Adrenal gland (tissue), 5 donors: ENCODE results near the gene WWOX.

Experiments used
- CTCF ChIP-seq, 6 experiments: fragments of 450-650 bp in 4 of 6; fragments of 200-600 bp in 2 of 6; sonication (generic) in 1 of 6; IDR thresholded peaks; 1 replicate in 5 of 6; 2 replicates in 1 of 6; pipeline versions ENCODE4 v1.5.1 to v1.8.0; 2016 to 2021; ENCODE audit warnings: antibody characterized with exemption in 6 of 6, mild to moderate bottlenecking in 2 of 6, moderate library complexity in 1 of 6
- POLR2A ChIP-seq, 2 donors: fragments of 450-650 bp; IDR thresholded peaks; one replicate each; pipeline ENCODE4 v1.6.1; 2017; ENCODE audit warnings: antibody characterized with exemption in 2 of 2, mild to moderate bottlenecking in 2 of 2, moderate library complexity in 1 of 2
- donor health status: DM: no; HTN: no; CAD: no.

GRCh38 chr16:78390508-78391324 is 291.3 kb downstream of the WWOX start:
- TF ChIP-seq CTCF (IDR thresholded peaks at IDR 0.05) (no peak), POLR2A (IDR thresholded peaks at IDR 0.05) (no peak)
